HEK293T (cell line): Measurements from ENCODE around the gene MGST3.
A peak's percentile ranks its signal among the peaks of the same experiment; 100 is the strongest.
"Not testable (repeated sequence)": the region's sequence is repeated elsewhere in the genome, so short reads cannot be mapped to it uniquely, and the experiment has no call there.

Experiments
- CTCF ChIA-PET: fragments of 350-600 bp; formaldehyde crosslinking; extraction: SDS; loops from one replicate; lab custom pipeline; 2021; ENCODE audit warnings: antibody characterized with exemption, inconsistent platforms; lab: Yijun Ruan, JAX
- POLR2A ChIA-PET: fragments of 350-600 bp; formaldehyde crosslinking; extraction: SDS; loops from one replicate; lab custom pipeline; 2020; ENCODE audit warnings: antibody characterized with exemption, inconsistent platforms; lab: Yijun Ruan, JAX
- DNase-seq: peaks from one replicate; pipeline ENCODE4 v3.0.0; 2012; ENCODE audit warnings: mixed read lengths; ENCODE audit errors: extremely low spot score
- BHLHE40 ChIP-seq: fragments of 450-650 bp; IDR thresholded peaks from 2 replicates; pipeline ENCODE4 v1.6.1; 2016; ENCODE audit warnings: mild to moderate bottlenecking, moderate library complexity, borderline replicate concordance
- CTBP1 ChIP-seq: fragments of 450-650 bp; IDR thresholded peaks from 2 replicates; pipeline ENCODE4 v1.6.1; 2016; ENCODE audit warnings: borderline replicate concordance
- ELF4 ChIP-seq: fragments of 450-650 bp; IDR thresholded peaks from 2 replicates; pipeline ENCODE4 v1.6.1; 2017; ENCODE audit warnings: antibody characterized with exemption
- FOXA1 ChIP-seq: fragments of 450-650 bp; IDR thresholded peaks from 2 replicates; pipeline ENCODE4 v1.6.1; 2016; ENCODE audit warnings: mild to moderate bottlenecking
- FOXK2 ChIP-seq: fragments of 450-650 bp; IDR thresholded peaks from 2 replicates; pipeline ENCODE4 v1.6.1; 2016; ENCODE audit warnings: mild to moderate bottlenecking
- FOXM1 ChIP-seq: fragments of 450-650 bp; IDR thresholded peaks from 2 replicates; pipeline ENCODE4 v1.6.1; 2017; ENCODE audit warnings: mild to moderate bottlenecking, borderline replicate concordance
- L3MBTL2 ChIP-seq: fragments of 450-650 bp; conservative IDR thresholded peaks from 2 replicates; pipeline ENCODE4 v1.6.1; 2016; ENCODE audit warnings: mild to moderate bottlenecking
- LEF1 ChIP-seq: fragments of 450-650 bp; IDR thresholded peaks from 2 replicates; pipeline ENCODE4 v1.6.1; 2017; ENCODE audit warnings: mild to moderate bottlenecking, borderline replicate concordance
- NFRKB ChIP-seq: fragments of 450-650 bp; IDR thresholded peaks from 2 replicates; pipeline ENCODE4 v1.6.1; 2016; ENCODE audit warnings: mild to moderate bottlenecking, moderate library complexity
- SP1 ChIP-seq: fragments of 450-650 bp; IDR thresholded peaks from 2 replicates; pipeline ENCODE4 v1.6.1; 2017
- SUZ12 ChIP-seq: fragments of 450-650 bp; IDR thresholded peaks from 2 replicates; pipeline ENCODE4 v1.6.1; 2016; ENCODE audit warnings: mild to moderate bottlenecking
- TARDBP ChIP-seq: fragments of 450-650 bp; IDR thresholded peaks from 2 replicates; pipeline ENCODE4 v1.6.1; 2016
- ZNF384 ChIP-seq: fragments of 450-650 bp; IDR thresholded peaks from 2 replicates; pipeline ENCODE4 v1.6.1; 2016
- TF ChIP-seq, protein P1 (sequence below): fragments of 450-650 bp; IDR thresholded peaks from 2 replicates; pipeline ENCODE4 v1.6.1; 2016

MGST3 gene

DNA sequence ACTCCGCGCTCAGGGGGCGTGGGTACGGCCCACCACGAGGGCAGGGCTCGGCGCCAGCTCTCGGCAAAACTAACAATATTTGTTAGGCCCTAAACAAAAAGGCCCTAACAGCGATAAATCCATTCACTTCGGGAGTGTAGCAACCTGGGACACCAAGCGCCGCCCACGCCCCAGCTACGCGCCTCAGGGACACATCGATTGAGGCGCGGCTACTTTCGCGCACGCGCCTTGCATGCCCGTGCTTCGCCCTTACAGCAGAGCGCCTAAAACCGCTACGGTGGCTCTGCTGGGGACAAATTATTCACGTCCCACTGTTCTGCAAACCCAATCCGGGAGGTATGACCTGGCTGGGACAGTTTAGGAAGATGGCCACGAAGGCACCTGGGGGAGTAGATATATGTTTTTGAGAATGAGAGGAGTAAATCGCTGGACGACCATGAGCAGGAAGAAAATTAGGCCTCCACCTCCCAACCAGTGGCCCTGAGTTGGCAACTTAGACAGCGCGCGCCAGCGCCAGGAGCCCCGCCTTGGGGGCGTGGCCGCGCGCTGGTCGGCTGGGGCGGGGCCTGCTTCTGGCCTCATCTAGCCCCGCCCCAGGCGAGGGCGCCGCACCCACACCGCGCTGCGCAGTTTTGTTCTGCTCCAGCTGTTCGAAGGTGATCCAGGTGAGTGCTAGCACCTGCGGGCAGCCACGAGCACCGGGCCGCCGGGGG is at the start of gene MGST3:
MGST3 (plus strand) TSS at position 606 of the 713 bp plus-strand sequence. CDS start 18,614 bp downstream, outside the sequence.
- peak; percentile 96 for DNase-seq
- TF ChIP-seq L3MBTL2 (peak; percentile 95), FOXA1 (no peak), FOXK2 (no peak), CTBP1 (no peak), ZNF384 (no peak), BHLHE40 (no peak)
- CTCF ChIA-PET: interaction anchor here (0.7 to 1.2 kb wide), 2 partner anchors 29 to 374 kb away, joined by 3 read pairs; no protein-coding TSS in a partner anchor
- POLR2A ChIA-PET: interaction anchor here (0.9 to 2.2 kb wide), 5 partner anchors 11 to 139 kb away, joined by 3 to 6 read pairs (median 5); partner anchors contain the start of gene TMCO1

DNA sequence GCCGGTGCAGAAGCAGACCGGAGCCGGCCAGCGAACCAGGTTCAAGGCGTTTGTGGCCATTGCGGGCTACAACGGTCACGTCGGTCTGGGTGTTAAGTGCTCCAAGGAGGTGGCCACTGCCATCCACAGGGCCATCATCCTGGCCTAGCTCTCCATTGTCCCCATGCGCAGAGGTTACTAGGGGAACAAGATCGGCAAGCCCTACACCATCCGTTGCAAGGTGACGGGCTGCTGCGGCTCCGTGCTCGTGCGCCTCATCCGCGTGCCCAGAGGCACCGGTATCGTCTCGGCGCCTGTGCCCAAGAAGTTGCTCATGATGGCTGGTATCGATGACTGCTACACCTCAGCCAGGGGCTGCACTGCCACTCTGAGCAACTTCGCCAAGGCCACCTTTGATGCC is 49.1 kb upstream of the MGST3 start:
- POLR2A ChIA-PET: no interaction called here
- CTCF ChIA-PET: no interaction called here
- TF ChIP-seq BHLHE40 (no peak), FOXA1 (no peak), ZNF384 (no peak)
- no peak for DNase-seq

DNA sequence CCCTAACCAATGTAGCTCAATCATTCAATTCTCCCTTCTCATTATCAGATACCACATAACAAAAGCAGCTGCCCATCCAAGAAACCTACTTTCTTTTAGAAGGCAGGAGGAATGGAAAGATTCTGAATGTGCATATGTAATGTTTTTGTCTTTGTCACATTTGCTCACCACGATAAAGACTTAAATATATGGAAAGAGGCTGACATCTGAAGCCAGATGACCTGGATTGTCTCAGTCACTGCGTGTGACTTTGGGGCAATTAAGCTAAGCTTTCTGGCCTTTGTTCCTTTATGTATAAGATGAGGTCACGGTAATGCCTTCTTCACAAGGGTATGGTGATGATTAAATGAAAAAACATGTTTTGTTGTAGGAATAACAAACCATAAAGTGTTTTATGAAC is 44.6 kb upstream of the MGST3 start:
- TF ChIP-seq SP1 (no peak), CTBP1 (no peak), FOXM1 (no peak), L3MBTL2 (no peak), SUZ12 (no peak), FOXK2 (no peak), NFRKB (no peak), ELF4 (no peak), TARDBP (no peak)
- TF ChIP-seq, protein P1, sequence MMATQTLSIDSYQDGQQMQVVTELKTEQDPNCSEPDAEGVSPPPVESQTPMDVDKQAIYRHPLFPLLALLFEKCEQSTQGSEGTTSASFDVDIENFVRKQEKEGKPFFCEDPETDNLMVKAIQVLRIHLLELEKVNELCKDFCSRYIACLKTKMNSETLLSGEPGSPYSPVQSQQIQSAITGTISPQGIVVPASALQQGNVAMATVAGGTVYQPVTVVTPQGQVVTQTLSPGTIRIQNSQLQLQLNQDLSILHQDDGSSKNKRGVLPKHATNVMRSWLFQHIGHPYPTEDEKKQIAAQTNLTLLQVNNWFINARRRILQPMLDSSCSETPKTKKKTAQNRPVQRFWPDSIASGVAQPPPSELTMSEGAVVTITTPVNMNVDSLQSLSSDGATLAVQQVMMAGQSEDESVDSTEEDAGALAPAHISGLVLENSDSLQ: no peak
- no peak for DNase-seq
- CTCF ChIA-PET: no interaction called here
- POLR2A ChIA-PET: interaction anchor here (1.1 kb wide), 1 partner anchor 11 kb away, joined by 3 read pairs; no protein-coding TSS in a partner anchor

DNA sequence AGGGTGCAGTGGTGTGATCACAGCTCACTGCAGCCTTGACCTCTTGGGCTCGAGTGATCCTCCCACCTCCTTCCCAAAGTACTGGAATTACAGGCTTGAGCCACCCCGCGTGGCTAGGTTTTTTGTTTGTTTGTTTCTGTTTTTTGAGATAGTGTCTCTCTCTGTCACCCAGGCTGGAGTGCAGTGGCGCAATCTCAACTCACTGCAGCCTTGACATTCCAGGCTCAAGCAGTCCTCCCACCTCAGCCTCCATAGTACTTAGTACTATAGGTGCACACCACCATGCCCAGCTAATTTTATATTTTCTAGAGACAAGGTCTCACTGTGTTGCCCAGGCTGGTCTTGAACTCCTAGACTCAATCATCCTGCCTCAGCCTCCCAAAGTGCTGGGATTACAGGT is 39.6 kb upstream of the MGST3 start:
- DNase-seq, POLR2A ChIA-PET: not testable (repeated sequence)
- CTCF ChIA-PET: interaction anchor here (0.7 to 2.9 kb wide), 3 partner anchors 113 to 199 kb away, joined by 3 to 19 read pairs (median 4); no protein-coding TSS in a partner anchor

DNA sequence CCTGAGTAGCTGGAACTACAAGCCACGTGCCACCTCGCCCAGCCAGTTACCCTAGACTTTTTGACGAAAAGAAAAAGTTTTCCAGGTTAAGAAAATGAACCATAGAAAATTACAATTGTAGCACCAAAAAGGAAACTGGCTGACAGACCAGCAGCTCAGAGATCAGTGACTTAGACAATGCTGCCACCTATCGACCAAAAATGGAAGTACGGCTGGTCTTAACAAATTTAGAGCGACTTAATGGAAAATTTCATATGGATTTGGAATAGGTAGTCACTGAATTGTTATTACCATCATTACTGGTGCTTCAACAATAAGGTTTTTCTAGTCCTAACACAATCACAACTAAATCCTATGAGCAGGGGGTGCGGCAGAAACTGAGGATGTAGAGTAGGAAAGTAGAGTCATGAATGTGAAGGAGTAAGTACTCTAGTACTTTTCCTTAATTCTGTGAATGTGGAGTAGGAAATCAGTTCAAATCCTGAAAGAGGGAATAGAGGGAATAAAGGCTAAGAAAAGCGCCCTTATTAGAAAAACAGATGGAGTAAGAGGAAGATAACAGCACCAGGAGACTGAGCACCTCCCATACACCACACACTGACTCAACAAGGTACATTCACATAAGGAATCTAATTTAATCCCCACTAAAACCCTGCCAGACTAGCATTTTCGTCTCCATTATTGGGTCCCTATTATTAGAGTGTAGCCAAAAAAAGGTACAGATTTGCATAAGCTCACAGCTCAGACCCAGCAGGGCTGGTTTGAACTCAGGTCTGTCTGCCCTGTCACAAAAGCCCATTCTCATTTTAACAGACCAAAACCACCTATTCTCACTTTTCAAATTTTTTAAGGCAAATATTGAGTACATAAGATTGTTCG is 37.9 kb upstream of the MGST3 start:
- CTCF ChIA-PET: interaction anchor here (1.3 to 2.9 kb wide), 3 partner anchors 186 to 200 kb away, joined by 4 to 19 read pairs (median 4); no protein-coding TSS in a partner anchor
- DNase-seq: peak; percentile 73
- POLR2A ChIA-PET: no interaction called here
- TF ChIP-seq L3MBTL2 (no peak), SP1 (no peak)

DNA sequence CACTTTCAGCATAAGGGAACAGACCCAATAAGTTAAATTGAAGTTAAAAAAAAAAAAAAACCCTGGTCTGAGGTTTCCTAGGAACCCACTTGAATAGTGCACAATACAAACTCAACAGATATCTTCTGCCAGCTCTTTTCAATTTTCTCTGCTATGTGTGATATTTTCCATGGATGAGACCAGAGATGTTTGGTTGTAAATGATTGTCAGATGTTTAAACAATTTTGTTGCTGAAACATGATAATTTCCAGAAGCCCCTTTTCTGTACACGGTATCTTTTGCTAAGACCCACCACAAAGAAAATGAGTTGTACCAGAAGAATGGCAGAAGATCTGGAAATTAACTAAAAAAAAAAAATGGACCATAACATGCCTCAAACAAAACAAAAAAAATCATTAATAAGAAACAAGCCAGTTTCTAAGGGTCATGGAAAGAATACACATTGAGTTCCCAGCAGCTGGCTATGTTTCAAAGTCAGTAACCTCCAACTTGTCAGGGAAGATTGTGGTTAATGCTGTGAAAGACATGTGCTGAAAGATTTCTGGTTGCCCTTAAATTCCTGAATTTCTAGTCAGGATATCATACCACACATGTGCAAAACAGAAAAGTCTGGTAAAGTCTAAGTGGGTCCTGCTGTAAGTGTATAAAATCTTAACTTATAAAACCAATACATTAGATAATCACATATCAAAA is 35.6 kb upstream of the MGST3 start:
- no peak for TF ChIP-seq LEF1
- TF ChIP-seq TARDBP: no peak
- no peak for TF ChIP-seq CTBP1
- TF ChIP-seq, protein P1: no peak
- TF ChIP-seq FOXA1: no peak
- no peak for TF ChIP-seq ZNF384
- TF ChIP-seq ELF4: no peak
- no peak for TF ChIP-seq BHLHE40
- ChIA-PET CTCF (interaction anchor here (4.0 kb wide), 1 partner anchor 202 kb away, joined by 15 read pairs; no protein-coding TSS in a partner anchor), POLR2A (no interaction called here)
- DNase-seq: no peak

DNA sequence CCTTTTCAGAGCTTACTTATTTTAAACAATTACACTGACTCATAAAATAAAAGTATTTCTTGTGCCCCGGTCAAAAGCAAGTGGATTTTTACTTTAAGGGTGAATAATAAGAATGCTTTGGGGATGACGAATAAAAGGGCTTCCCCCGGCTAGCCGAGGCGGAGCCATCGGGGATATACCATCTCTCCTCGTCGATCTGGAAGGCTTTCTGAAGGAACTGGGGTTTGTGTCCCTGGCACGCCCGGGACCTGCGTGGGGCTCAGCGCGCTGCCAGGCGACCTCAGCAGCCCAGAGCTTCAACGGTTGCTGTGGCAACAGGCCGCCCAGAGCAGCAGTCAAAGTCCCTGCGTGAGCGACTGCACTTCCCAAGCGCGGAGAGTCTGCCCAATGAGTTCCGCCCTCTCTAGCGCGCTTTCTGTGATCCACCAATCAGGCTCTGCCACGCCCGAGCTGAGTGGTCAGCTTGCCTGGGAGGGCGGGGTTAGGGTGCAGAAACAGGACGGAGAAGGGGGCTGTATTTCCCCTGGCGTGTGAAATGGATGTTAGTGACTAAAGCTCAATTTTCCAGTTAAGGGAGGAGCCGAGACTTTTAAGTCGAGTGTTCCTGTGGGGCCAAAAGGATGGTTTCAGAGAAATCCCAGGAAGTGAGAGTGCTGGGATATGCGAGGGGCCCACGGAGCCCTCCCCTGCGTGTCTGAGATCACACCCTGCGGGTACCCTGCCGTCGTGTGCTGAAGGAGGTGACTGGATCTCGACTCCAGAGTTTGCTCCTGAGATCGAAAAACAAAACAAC is 33.0 kb upstream of the MGST3 start:
- peak; percentile 95 for DNase-seq
- TF ChIP-seq, protein P1: no peak
- TF ChIP-seq L3MBTL2: peak; percentile 93
- TF ChIP-seq TARDBP: peak; percentile 25; the same call in 1 of the 2 replicates
- no peak for TF ChIP-seq ZNF384
- no peak for TF ChIP-seq FOXA1
- ChIA-PET CTCF (interaction anchor here (1.1 to 4.0 kb wide), 2 partner anchors 205 to 316 kb away, joined by 3 to 15 read pairs; no protein-coding TSS in a partner anchor), POLR2A (interaction anchor here (0.8 to 1.9 kb wide), 6 partner anchors 11 to 189 kb away, joined by 3 to 6 read pairs (median 4); partner anchors contain the start of genes MGST3 and TMCO1)
